PC-9 (cell line): ENCODE data around the gene DSG3. TPM values are rescaled to one million over a fixed set of nuclear protein-coding genes. Genes with fewer than 3 reads are reported as not detected.

Experiments used
- BruUV-seq: library from RNA; stranded (reverse); fragments of 400-500 nt; replicated peaks from 2 replicates; lab custom pipeline; 2021; lab: Mats Ljungman, UMichigan
- CTCF ChIA-PET: fragments of 300-600 bp; sonication (Branson Sonifier 250); formaldehyde crosslinking; loops from one replicate; lab custom pipeline; 2022; ENCODE audit warnings: antibody characterized with exemption; lab: Charles Lee
- POLR2A ChIA-PET: fragments of 300-600 bp; sonication (Branson Sonifier 250); formaldehyde crosslinking; loops from one replicate; lab custom pipeline; 2022; ENCODE audit warnings: antibody characterized with exemption; ENCODE audit not compliant: unreplicated experiment; lab: Charles Lee
- DNase-seq, 2 experiments: peaks; one replicate each; pipeline versions ENCODE4 v3.0.0 to v3.0.0-alpha.2; 2015 to 2022; ENCODE audit warnings: mixed read lengths in 1 of 2
- H2AFZ ChIP-seq: fragments of 200-600 bp; sonication (generic); 2 replicates; pipeline ENCODE4 v1.8.1; 2017; ENCODE audit warnings: antibody characterized with exemption
- H3F3A ChIP-seq: fragments of 200-600 bp; sonication (generic); 2 replicates; pipeline ENCODE4 v1.8.1; 2017; ENCODE audit warnings: antibody characterized with exemption, mild to moderate bottlenecking, low read depth; ENCODE audit not compliant: insufficient read depth
- H3K27ac ChIP-seq: fragments of 200-600 bp; sonication (generic); 2 replicates; pipeline ENCODE4 v1.6.1; 2016; ENCODE audit warnings: mixed run types
- H3K27me3 ChIP-seq: fragments of 200-600 bp; sonication (generic); 2 replicates; pipeline ENCODE4 v1.6.1; 2016; ENCODE audit warnings: low read depth, mixed run types; ENCODE audit not compliant: insufficient read depth
- H3K36me3 ChIP-seq: fragments of 200-600 bp; sonication (generic); 2 replicates; pipeline ENCODE4 v1.6.1; 2016; ENCODE audit warnings: low read depth, mixed run types
- H3K4me1 ChIP-seq: fragments of 200-600 bp; sonication (generic); replicated peaks from 2 replicates; pipeline ENCODE4 v1.6.1; 2016; ENCODE audit warnings: mixed run types; ENCODE audit not compliant: insufficient read depth
- H3K4me2 ChIP-seq: fragments of 200-600 bp; sonication (generic); 2 replicates; pipeline ENCODE4 v1.6.1; 2017; ENCODE audit warnings: mixed run types
- H3K4me3 ChIP-seq: fragments of 200-600 bp; sonication (generic); 2 replicates; pipeline ENCODE4 v1.6.1; 2016; ENCODE audit warnings: mixed run types
- H3K79me2 ChIP-seq: fragments of 200-600 bp; sonication (generic); 2 replicates; pipeline ENCODE4 v1.6.1; 2017; ENCODE audit warnings: low read depth, mixed run types
- H3K9me2 ChIP-seq: fragments of 200-600 bp; sonication (generic); 2 replicates; pipeline ENCODE4 v1.8.1; 2017; ENCODE audit warnings: mild to moderate bottlenecking; ENCODE audit not compliant: insufficient read depth
- H3K9me3 ChIP-seq: fragments of 200-600 bp; sonication (generic); 2 replicates; pipeline ENCODE4 v1.8.1; 2016; ENCODE audit warnings: low read depth; ENCODE audit not compliant: insufficient read depth
- H4K20me1 ChIP-seq: fragments of 200-600 bp; sonication (generic); 2 replicates; pipeline ENCODE4 v1.8.1; 2017; ENCODE audit not compliant: insufficient read depth
- EZH2 ChIP-seq: fragments of 200-600 bp; sonication (generic); IDR thresholded peaks from 2 replicates; pipeline ENCODE4 v1.8.0; 2017; ENCODE audit warnings: antibody characterized with exemption, low read depth
- intact Hi-C: fragments of 100-400 bp; cut with micrococcal nuclease; formaldehyde crosslinking; loops from one replicate; pipeline ENCODE4 v1.10.0; 2022; ENCODE audit not compliant: unreplicated experiment
- total RNA-seq: library from RNA; stranded (reverse); gene quantifications from 2 replicates; pipeline ENCODE4 v1.2.3, GENCODE V29; 2021
- TF ChIP-seq, protein P1 (sequence below): fragments of 200-600 bp; sonication (generic); conservative IDR thresholded peaks from 2 replicates; pipeline ENCODE4 v1.6.1; 2017; ENCODE audit warnings: mixed run types, antibody characterized with exemption, mild to moderate bottlenecking, moderate library complexity

Gene DSG3
- total RNA-seq, 1 experiment from 2014 or later = 0.13 TPM

- no peaks in the 10 kb centered on the region for H3K9me3 ChIP-seq
- H3K36me3 ChIP-seq = no peaks in the 10 kb centered on the region
- H3K27ac ChIP-seq = no peak overlapping the region
- DNase-seq = no peak
- no TSS peak for BruUV-seq
- no peaks in the 10 kb centered on the region for H4K20me1 ChIP-seq
- intact Hi-C loops = no loop called here
- ChIA-PET POLR2A (no interaction called here), CTCF (no interaction called here)
- no peaks in the 10 kb centered on the region for H3K79me2 ChIP-seq
- H3K4me3 ChIP-seq = no peak overlapping the region
- H3K27me3 ChIP-seq = no peaks in the 10 kb centered on the region
- TF ChIP-seq, protein P1, sequence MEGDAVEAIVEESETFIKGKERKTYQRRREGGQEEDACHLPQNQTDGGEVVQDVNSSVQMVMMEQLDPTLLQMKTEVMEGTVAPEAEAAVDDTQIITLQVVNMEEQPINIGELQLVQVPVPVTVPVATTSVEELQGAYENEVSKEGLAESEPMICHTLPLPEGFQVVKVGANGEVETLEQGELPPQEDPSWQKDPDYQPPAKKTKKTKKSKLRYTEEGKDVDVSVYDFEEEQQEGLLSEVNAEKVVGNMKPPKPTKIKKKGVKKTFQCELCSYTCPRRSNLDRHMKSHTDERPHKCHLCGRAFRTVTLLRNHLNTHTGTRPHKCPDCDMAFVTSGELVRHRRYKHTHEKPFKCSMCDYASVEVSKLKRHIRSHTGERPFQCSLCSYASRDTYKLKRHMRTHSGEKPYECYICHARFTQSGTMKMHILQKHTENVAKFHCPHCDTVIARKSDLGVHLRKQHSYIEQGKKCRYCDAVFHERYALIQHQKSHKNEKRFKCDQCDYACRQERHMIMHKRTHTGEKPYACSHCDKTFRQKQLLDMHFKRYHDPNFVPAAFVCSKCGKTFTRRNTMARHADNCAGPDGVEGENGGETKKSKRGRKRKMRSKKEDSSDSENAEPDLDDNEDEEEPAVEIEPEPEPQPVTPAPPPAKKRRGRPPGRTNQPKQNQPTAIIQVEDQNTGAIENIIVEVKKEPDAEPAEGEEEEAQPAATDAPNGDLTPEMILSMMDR = no peak
- TF ChIP-seq EZH2 = no peak
- H3K4me2 ChIP-seq = no peak overlapping the region
- no peaks in the 10 kb centered on the region for H3K9me2 ChIP-seq
- no peaks in the 10 kb centered on the region for H3F3A ChIP-seq
- H2AFZ ChIP-seq = no peak overlapping the region
- H3K4me1 ChIP-seq = no peaks in the 10 kb centered on the region
Measured at GRCh38 chr18:31426021-31426420, 21.5 kb upstream of the DSG3 start.

- H3K27ac ChIP-seq = no peak overlapping the region
Measured at GRCh38 chr18:31426871-31427406, 20.6 kb upstream of the DSG3 start.

DNA sequence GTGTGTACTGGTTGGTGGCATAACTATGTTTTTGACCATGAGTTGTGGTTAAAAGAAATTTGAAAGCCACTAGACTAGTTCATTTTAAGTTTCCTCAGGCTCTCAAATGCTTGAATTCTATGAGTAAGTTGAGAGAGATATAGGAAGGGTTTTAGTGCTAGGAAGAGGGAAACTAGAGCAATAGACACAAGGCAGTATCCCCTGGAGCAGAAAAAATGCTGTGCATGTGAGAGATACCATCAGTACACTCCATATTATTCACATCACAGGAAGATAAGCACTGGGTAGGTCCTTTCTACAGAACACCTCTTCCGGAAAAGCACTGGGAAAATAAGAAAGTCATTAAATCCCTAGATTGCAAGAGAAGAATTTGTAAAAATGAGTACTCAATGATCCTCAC lies 19.3 kb upstream of the DSG3 start:
- Histone ChIP-seq H3K36me3 (no peaks in the 10 kb centered on the region), H3K79me2 (no peaks in the 10 kb centered on the region), H3K9me3 (no peaks in the 10 kb centered on the region), H3K9me2 (no peaks in the 10 kb centered on the region), H3K4me3 (no peak overlapping the region), H3F3A (no peaks in the 10 kb centered on the region), H4K20me1 (no peaks in the 10 kb centered on the region), H2AFZ (no peak overlapping the region), H3K27me3 (no peaks in the 10 kb centered on the region), H3K4me2 (no peak overlapping the region), H3K27ac (no peak overlapping the region), H3K4me1 (no peaks in the 10 kb centered on the region)
- intact Hi-C loops = no loop called here
- TF ChIP-seq, protein P1 = no peak
- TF ChIP-seq EZH2 = no peak
- DNase-seq = no peak
- no TSS peak for BruUV-seq
- ChIA-PET CTCF (no interaction called here), POLR2A (no interaction called here)

More at GRCh38 chr18:31426871-31427406, 20.6 kb upstream of the DSG3 start:
- intact Hi-C loops = no loop called here
- Histone ChIP-seq H3K79me2 (no peaks in the 10 kb centered on the region), H4K20me1 (no peaks in the 10 kb centered on the region), H3K27me3 (no peaks in the 10 kb centered on the region), H3K4me3 (no peak overlapping the region), H3K4me1 (no peaks in the 10 kb centered on the region), H3K36me3 (no peaks in the 10 kb centered on the region), H2AFZ (no peak overlapping the region), H3F3A (no peaks in the 10 kb centered on the region), H3K9me3 (no peaks in the 10 kb centered on the region), H3K9me2 (no peaks in the 10 kb centered on the region), H3K4me2 (no peak overlapping the region)
- DNase-seq = no peak
- BruUV-seq = no TSS peak
- ChIA-PET POLR2A (no interaction called here), CTCF (no interaction called here)
- TF ChIP-seq, protein P1 = no peak
- TF ChIP-seq EZH2 = no peak
